A549 (cell line): Measurements from ENCODE around the gene KCTD4. TPM values are rescaled to one million over a fixed set of nuclear protein-coding genes. Genes with fewer than 3 reads are reported as not detected.

ENCODE experiments used
- ATAC-seq, 2 experiments: fragments of 200-7000 bp in 1 of 2; fragments of >200 bp in 1 of 2; cut with Nextera tagmentation in 1 of 2; cut with Tn5 transposase in 1 of 2; 3 replicates each; pipeline versions ENCODE4 v1.8.0 to v1.9.1; 2018 to 2020; ENCODE audit warnings: mild to moderate bottlenecking in 1 of 2, moderate library complexity in 1 of 2
- CTCF ChIA-PET: fragments of 300-600 bp; sonication (Branson Sonifier 250); formaldehyde crosslinking; extraction: SDS; loops from one replicate; lab custom pipeline; 2021; ENCODE audit warnings: antibody characterized with exemption, inconsistent platforms; lab: Yijun Ruan, JAX
- POLR2A ChIA-PET: fragments of 350-600 bp; formaldehyde crosslinking; extraction: SDS; loops from one replicate; lab custom pipeline; 2021; ENCODE audit warnings: antibody characterized with exemption, inconsistent platforms; lab: Yijun Ruan, JAX
- DNase-seq, 2 experiments: peaks; one replicate each; pipeline versions ENCODE4 v3.0.0 to v3.0.0-alpha.2; 2011 to 2016; ENCODE audit warnings: low read depth in 1 of 2, low spot score in 1 of 2
- FAIRE-seq: peaks from 2 replicates; lab custom pipeline; 2011; peaks lifted over from hg19 to GRCh38; lab: Jason Lieb, UNC
- H3K27ac ChIP-seq, 2 experiments: fragments of >200 bp; sonication (Bioruptor Twin); formaldehyde crosslinking; 3 replicates each; pipeline ENCODE4 v1.5.1; 2016 to 2017
- H3K4me1 ChIP-seq: fragments of >200 bp; sonication (Bioruptor Twin); formaldehyde crosslinking; 3 replicates; pipeline ENCODE4 v1.6.1; 2016
- H3K4me2 ChIP-seq: fragments of >200 bp; sonication (Bioruptor Twin); formaldehyde crosslinking; 3 replicates; pipeline ENCODE4 v1.6.1; 2016
- H3K4me3 ChIP-seq: fragments of >200 bp; sonication (Bioruptor Twin); formaldehyde crosslinking; 3 replicates; pipeline ENCODE4 v1.5.1; 2016
- H3K9me3 ChIP-seq: fragments of >200 bp; sonication (Bioruptor Twin); formaldehyde crosslinking; 3 replicates; pipeline ENCODE4 v1.6.1; 2016
- CHD2 ChIP-seq: fragments of 150-350 bp; IDR thresholded peaks from 2 replicates; pipeline ENCODE4 v1.6.1; 2014; ENCODE audit warnings: low read length; ENCODE audit not compliant: partially characterized antibody
- E2F6 ChIP-seq: IDR thresholded peaks from 2 replicates; pipeline ENCODE4 v1.6.1; 2012; ENCODE audit warnings: low read depth, borderline replicate concordance
- EHF ChIP-seq: fragments of 250-450 bp; sonication (Bioruptor Pico); IDR thresholded peaks from 2 replicates; pipeline ENCODE4 v1.5.0; 2020; ENCODE audit warnings: mild to moderate bottlenecking
- EHMT2 ChIP-seq: fragments of 200-600 bp; sonication (generic); IDR thresholded peaks from 2 replicates; pipeline ENCODE4 v1.6.1; 2016; ENCODE audit warnings: antibody characterized with exemption, low read depth, mild to moderate bottlenecking, moderate library complexity
- ELK1 ChIP-seq: fragments of 150-350 bp; IDR thresholded peaks from 2 replicates; pipeline ENCODE4 v1.6.1; 2014; ENCODE audit warnings: low read depth, mild to moderate bottlenecking, low read length
- EP300 ChIP-seq, 2 experiments: fragments of >200 bp; sonication (Bioruptor Twin); formaldehyde crosslinking; IDR thresholded peaks; 2 replicates in 1 of 2; 3 replicates in 1 of 2; pipeline ENCODE4 v1.6.1; 2016 to 2017
- ESRRA ChIP-seq: fragments of 150-350 bp; IDR thresholded peaks from 2 replicates; pipeline ENCODE4 v1.6.1; 2014; ENCODE audit warnings: mild to moderate bottlenecking, low read length, borderline replicate concordance
- FOSL2 ChIP-seq, 2 experiments: fragments of 450-650 bp in 1 of 2; fragments of >200 bp in 1 of 2; sonication (Bioruptor Twin) in 1 of 2; formaldehyde crosslinking; IDR thresholded peaks; 2 replicates each; pipeline versions ENCODE4 v1.5.0 to v1.6.1; 2016 to 2020; ENCODE audit warnings: mild to moderate bottlenecking in 1 of 2, moderate library complexity in 1 of 2
- FOXS1 ChIP-seq: fragments of 250-450 bp; sonication (Bioruptor Pico); IDR thresholded peaks from 2 replicates; pipeline ENCODE4 v1.5.0; 2020; ENCODE audit warnings: mild to moderate bottlenecking, moderate library complexity
- GATA3 ChIP-seq: IDR thresholded peaks from 2 replicates; pipeline ENCODE4 v1.6.1; 2012; ENCODE audit warnings: borderline replicate concordance
- HOXA7 ChIP-seq: fragments of 250-450 bp; sonication (Bioruptor Pico); IDR thresholded peaks from 2 replicates; pipeline ENCODE4 v1.5.0; 2020; ENCODE audit warnings: mild to moderate bottlenecking, moderate library complexity
- JUN ChIP-seq, 2 experiments: fragments of >200 bp; sonication (Bioruptor Twin); formaldehyde crosslinking; IDR thresholded peaks; 2 replicates in 1 of 2; 3 replicates in 1 of 2; pipeline ENCODE4 v1.6.1; 2016 to 2017
- MYC ChIP-seq: IDR thresholded peaks from 2 replicates; pipeline ENCODE4 v1.6.1; 2012; ENCODE audit warnings: mild to moderate bottlenecking, inconsistent platforms, low read length, improper control_type of control experiment, borderline replicate concordance
- NPAS2 ChIP-seq: fragments of 250-450 bp; sonication (Bioruptor Pico); IDR thresholded peaks from 2 replicates; pipeline ENCODE4 v1.8.0; 2022; ENCODE audit warnings: mild to moderate bottlenecking, moderate library complexity, borderline replicate concordance
- NR3C1 ChIP-seq: fragments of >200 bp; sonication (Bioruptor Twin); formaldehyde crosslinking; IDR thresholded peaks from 3 replicates; pipeline ENCODE4 v1.6.1; 2017
- ZC3H11A ChIP-seq: fragments of 450-650 bp; IDR thresholded peaks from 2 replicates; pipeline ENCODE4 v1.6.1; 2014; ENCODE audit warnings: antibody characterized with exemption, mild to moderate bottlenecking
- ZNF302 ChIP-seq: fragments of 250-450 bp; sonication (Bioruptor Pico); IDR thresholded peaks from 2 replicates; pipeline ENCODE4 v1.9.0; 2021; ENCODE audit warnings: inconsistent platforms, mild to moderate bottlenecking, moderate library complexity
- ZSCAN20 ChIP-seq: fragments of 250-450 bp; sonication (Bioruptor Pico); IDR thresholded peaks from 2 replicates; pipeline ENCODE4 v1.8.0; 2022; ENCODE audit warnings: mild to moderate bottlenecking, moderate library complexity
- WGBS: methylation state at CpG from one replicate; pipeline ENCODE4 v1.1.6; 2017; ENCODE audit errors: missing lambda C conversion rate; 5-methylcytosine and 5-hydroxymethylcytosine counted together
- polyA plus RNA-seq, 4 experiments: library from polyadenylated mRNA; depleted of rRNA in 3 of 4; stranded (reverse); fragments of >200 nt; fragmentation: RNase III in 1 of 4; extraction: RNeasy Plus Mini Kit Qiagen cat#74134 plus additional on column Dnase treatment in 1 of 4; gene quantifications; 2 replicates in 3 of 4; 3 replicates in 1 of 4; pipeline ENCODE4 v1.2.3, GENCODE V29; 2011 to 2017
- TF ChIP-seq, protein P1 (sequence below): fragments of 450-650 bp; IDR thresholded peaks from 2 replicates; pipeline ENCODE4 v1.6.1; 2014; ENCODE audit warnings: antibody characterized with exemption
- TF ChIP-seq, protein P2 (sequence below): fragments of >200 bp; sonication (Bioruptor Twin); formaldehyde crosslinking; IDR thresholded peaks from 3 replicates; pipeline ENCODE4 v1.6.1; 2016

Gene KCTD4
- polyA plus RNA-seq, 2 of the 4 experiments (the other 2 are of a cell fraction) = not detected

DNA sequence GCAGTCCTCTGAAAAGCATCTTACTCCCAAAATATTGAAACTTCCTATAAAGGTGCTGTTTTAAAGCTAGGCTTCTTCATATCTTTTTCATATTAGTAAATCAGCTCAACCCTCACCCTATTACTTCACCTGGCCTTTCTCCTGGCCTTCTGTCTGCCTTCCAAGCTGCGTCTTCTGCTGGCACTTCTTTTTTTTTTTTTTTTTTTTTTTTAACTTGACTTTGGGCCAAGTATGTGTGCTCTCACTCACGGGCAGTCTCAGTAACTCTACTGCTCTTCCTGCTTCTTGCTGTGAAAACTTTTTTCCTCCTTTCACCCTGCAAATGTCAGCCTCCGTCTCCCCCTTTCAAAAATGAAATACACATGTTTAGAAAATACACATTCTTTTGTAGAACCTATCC, 41.2 kb upstream of the KCTD4 start:
- DNase-seq (peak in 1 of 2 experiments; percentile 26), ATAC-seq (peak in 1 of 2 experiments; percentile 69; a peak in 4 of 6 replicates), FAIRE-seq (no peak)
- ChIA-PET POLR2A (interaction anchor here (0.6 kb wide), 1 partner anchor 52 kb away, joined by 3 read pairs; no protein-coding TSS in a partner anchor), CTCF (interaction anchor here (1.1 kb wide), 1 partner anchor 17 kb away, joined by 6 read pairs; no protein-coding TSS in a partner anchor)
- peak overlapping the region; percentile 47 for H3K4me2 ChIP-seq
- no peak overlapping the region for H3K4me3 ChIP-seq
- no peak overlapping the region for H3K27ac ChIP-seq
- H3K9me3 ChIP-seq = no peaks in the 10 kb centered on the region
- peaks cover 19% of the 10 kb centered on the region for H3K4me1 ChIP-seq
- no peak for TF ChIP-seq NPAS2 (CRISPR knock-in tag)
- TF ChIP-seq MYC = no peak
- no peak for TF ChIP-seq GATA3
- TF ChIP-seq ESRRA = no peak
- TF ChIP-seq ELK1 = no peak
- no peak for TF ChIP-seq FOXS1 (CRISPR knock-in tag)
- no peak for TF ChIP-seq HOXA7
- WGBS = 7% methylated on average over 3 of the region's 3 CpGs

GRCh38 chr13:45240143-45240542, 39.3 kb upstream of the KCTD4 start:
- Histone ChIP-seq H3K4me3 (no peak overlapping the region), H3K9me3 (no peaks in the 10 kb centered on the region), H3K27ac (no peak overlapping the region), H3K4me1 (peaks cover 35% of the 10 kb centered on the region), H3K4me2 (no peak overlapping the region)
- TF ChIP-seq EP300 (IDR thresholded peaks at IDR 0.05) = no peak
- TF ChIP-seq CHD2 = no peak
- TF ChIP-seq JUN (IDR thresholded peaks at IDR 0.05) = no peak
- no peak for TF ChIP-seq ZC3H11A
- no peak for TF ChIP-seq NR3C1
- TF ChIP-seq, protein P1, sequence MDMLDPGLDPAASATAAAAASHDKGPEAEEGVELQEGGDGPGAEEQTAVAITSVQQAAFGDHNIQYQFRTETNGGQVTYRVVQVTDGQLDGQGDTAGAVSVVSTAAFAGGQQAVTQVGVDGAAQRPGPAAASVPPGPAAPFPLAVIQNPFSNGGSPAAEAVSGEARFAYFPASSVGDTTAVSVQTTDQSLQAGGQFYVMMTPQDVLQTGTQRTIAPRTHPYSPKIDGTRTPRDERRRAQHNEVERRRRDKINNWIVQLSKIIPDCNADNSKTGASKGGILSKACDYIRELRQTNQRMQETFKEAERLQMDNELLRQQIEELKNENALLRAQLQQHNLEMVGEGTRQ = no peak
- TF ChIP-seq ZNF302 (CRISPR knock-in tag) = no peak
- no peak for TF ChIP-seq FOSL2 (IDR thresholded peaks at IDR 0.05)
- no peak for TF ChIP-seq FOSL2 (CRISPR knock-in tag; IDR thresholded peaks at IDR 0.05)
- no peak for TF ChIP-seq EHF (CRISPR knock-in tag)
- TF ChIP-seq EHMT2 = no peak
- TF ChIP-seq HOXA7 = no peak
- no peak for TF ChIP-seq ZSCAN20 (CRISPR knock-in tag)
- TF ChIP-seq, protein P2, sequence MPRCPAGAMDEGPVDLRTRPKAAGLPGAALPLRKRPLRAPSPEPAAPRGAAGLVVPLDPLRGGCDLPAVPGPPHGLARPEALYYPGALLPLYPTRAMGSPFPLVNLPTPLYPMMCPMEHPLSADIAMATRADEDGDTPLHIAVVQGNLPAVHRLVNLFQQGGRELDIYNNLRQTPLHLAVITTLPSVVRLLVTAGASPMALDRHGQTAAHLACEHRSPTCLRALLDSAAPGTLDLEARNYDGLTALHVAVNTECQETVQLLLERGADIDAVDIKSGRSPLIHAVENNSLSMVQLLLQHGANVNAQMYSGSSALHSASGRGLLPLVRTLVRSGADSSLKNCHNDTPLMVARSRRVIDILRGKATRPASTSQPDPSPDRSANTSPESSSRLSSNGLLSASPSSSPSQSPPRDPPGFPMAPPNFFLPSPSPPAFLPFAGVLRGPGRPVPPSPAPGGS = no peak
- TF ChIP-seq E2F6 = no peak
- DNase-seq (no peak), ATAC-seq (no peak), FAIRE-seq (no peak)
- CTCF ChIA-PET = interaction anchor here (0.6 to 1.0 kb wide), 2 partner anchors 41 to 60 kb away, joined by 3 to 5 read pairs; no protein-coding TSS in a partner anchor
- POLR2A ChIA-PET = no interaction called here
